WTC11 (cell line): Measurements from ENCODE around the gene ADAMTS2. TPM values are rescaled to one million over a fixed set of nuclear protein-coding genes. Genes with fewer than 3 reads are reported as not detected.

Source experiments
- ATAC-seq: fragments of 200-7000 bp; cut with Tn5 transposase; 2 replicates; pipeline ENCODE4 v1.10.0; 2021; ENCODE audit warnings: mild to moderate bottlenecking, moderate library complexity
- CTCF ChIA-PET: fragments of 300-600 bp; sonication (Branson Sonifier 250); formaldehyde crosslinking; loops from one replicate; lab custom pipeline; 2021; ENCODE audit warnings: antibody characterized with exemption; lab: Charles Lee
- POLR2A ChIA-PET: fragments of 350-600 bp; sonication (Branson Sonifier 250); formaldehyde crosslinking; loops from one replicate; lab custom pipeline; 2021; ENCODE audit warnings: antibody characterized with exemption; lab: Charles Lee
- DNase-seq: peaks from one replicate; pipeline ENCODE4 v3.0.0; 2021; ENCODE audit warnings: low spot score
- H3K27ac Mint-ChIP-seq: 2 replicates; pipeline ENCODE4 v1.8.0; 2021; ENCODE audit warnings: mixed read lengths
- H3K27me3 Mint-ChIP-seq: 2 replicates; pipeline ENCODE4 v1.8.0; 2021; ENCODE audit warnings: low read depth, mild to moderate bottlenecking, moderate library complexity, mixed read lengths
- H3K36me3 Mint-ChIP-seq: 2 replicates; pipeline ENCODE4 v1.8.0; 2021; ENCODE audit warnings: mixed read lengths
- H3K4me1 Mint-ChIP-seq: 2 replicates; pipeline ENCODE4 v1.8.0; 2022; ENCODE audit warnings: mixed read lengths
- H3K4me3 Mint-ChIP-seq: 2 replicates; pipeline ENCODE4 v1.8.0; 2021; ENCODE audit warnings: mild to moderate bottlenecking, moderate library complexity, mixed read lengths
- H3K9me3 Mint-ChIP-seq: 2 replicates; pipeline ENCODE4 v1.8.0; 2021; ENCODE audit warnings: mixed read lengths
- ATF1 ChIP-seq: sonication (generic); formaldehyde crosslinking; IDR thresholded peaks from 2 replicates; pipeline ENCODE4 v1.8.1; 2023; ENCODE audit warnings: mild to moderate bottlenecking, moderate library complexity, missing genetic modification reagents
- CBFB ChIP-seq: sonication (generic); formaldehyde crosslinking; IDR thresholded peaks from 2 replicates; pipeline ENCODE4 v1.8.1; 2022; ENCODE audit warnings: mild to moderate bottlenecking, low read depth, missing genetic modification reagents
- ETV6 ChIP-seq: sonication (generic); formaldehyde crosslinking; IDR thresholded peaks from 2 replicates; pipeline ENCODE4 v1.8.1; 2022; ENCODE audit warnings: mild to moderate bottlenecking, missing genetic modification reagents
- FOXP1 ChIP-seq: sonication (generic); formaldehyde crosslinking; IDR thresholded peaks from 2 replicates; pipeline ENCODE4 v1.8.0; 2022; ENCODE audit warnings: missing genetic modification reagents, mild to moderate bottlenecking, moderate library complexity, borderline replicate concordance
- IRF2 ChIP-seq: sonication (generic); formaldehyde crosslinking; IDR thresholded peaks from 2 replicates; pipeline ENCODE4 v1.8.0; 2022; ENCODE audit warnings: low read depth, missing genetic modification reagents, borderline replicate concordance
- JUN ChIP-seq: sonication (generic); formaldehyde crosslinking; IDR thresholded peaks from 2 replicates; pipeline ENCODE4 v1.8.0; 2023; ENCODE audit warnings: mild to moderate bottlenecking, missing genetic modification reagents
- KAT7 ChIP-seq: sonication (generic); formaldehyde crosslinking; IDR thresholded peaks from 2 replicates; pipeline ENCODE4 v1.8.1; 2023; ENCODE audit warnings: missing genetic modification reagents, mild to moderate bottlenecking, borderline replicate concordance
- NR2C2 ChIP-seq: sonication (generic); formaldehyde crosslinking; IDR thresholded peaks from 2 replicates; pipeline ENCODE4 v1.8.0; 2022; ENCODE audit warnings: mild to moderate bottlenecking, missing genetic modification reagents
- SMAD4 ChIP-seq: sonication (generic); formaldehyde crosslinking; IDR thresholded peaks from 2 replicates; pipeline ENCODE4 v1.8.0; 2022; ENCODE audit warnings: mild to moderate bottlenecking, missing genetic modification reagents
- TCF7 ChIP-seq: sonication (generic); formaldehyde crosslinking; IDR thresholded peaks from 2 replicates; pipeline ENCODE4 v1.8.0; 2022; ENCODE audit warnings: mild to moderate bottlenecking, low read depth, missing genetic modification reagents, moderate library complexity
- TEAD4 ChIP-seq: sonication (generic); formaldehyde crosslinking; IDR thresholded peaks from 2 replicates; pipeline ENCODE4 v1.8.0; 2022; ENCODE audit warnings: mild to moderate bottlenecking, missing genetic modification reagents
- TP53 ChIP-seq: sonication (generic); formaldehyde crosslinking; IDR thresholded peaks from 2 replicates; pipeline ENCODE4 v1.8.1; 2023; ENCODE audit warnings: mild to moderate bottlenecking, missing genetic modification reagents
- ZNF121 ChIP-seq: sonication (generic); formaldehyde crosslinking; IDR thresholded peaks from 2 replicates; pipeline ENCODE4 v1.8.0; 2023; ENCODE audit warnings: missing genetic modification reagents
- ZNF138 ChIP-seq: sonication (generic); formaldehyde crosslinking; conservative IDR thresholded peaks from 2 replicates; pipeline ENCODE4 v1.8.1; 2022; ENCODE audit warnings: mild to moderate bottlenecking, moderate library complexity, missing genetic modification reagents
- ZNF219 ChIP-seq: sonication (generic); formaldehyde crosslinking; IDR thresholded peaks from 2 replicates; pipeline ENCODE4 v1.8.0; 2023; ENCODE audit warnings: missing genetic modification reagents, mild to moderate bottlenecking, borderline replicate concordance
- ZNF317 ChIP-seq: sonication (generic); formaldehyde crosslinking; IDR thresholded peaks from 2 replicates; pipeline ENCODE4 v1.8.1; 2023; ENCODE audit warnings: low read depth, mild to moderate bottlenecking, moderate library complexity, missing genetic modification reagents, borderline replicate concordance
- ZNF532 ChIP-seq: fragments of 250-450 bp; sonication (Bioruptor Pico); IDR thresholded peaks from 2 replicates; pipeline ENCODE4 v1.9.0; 2021; ENCODE audit warnings: mild to moderate bottlenecking, borderline replicate concordance
- ZNF671 ChIP-seq: fragments of 250-450 bp; sonication (Bioruptor Pico); IDR thresholded peaks from 2 replicates; pipeline ENCODE4 v1.8.0; 2021; ENCODE audit warnings: mild to moderate bottlenecking
- total RNA-seq: library from RNA; stranded (reverse); gene quantifications from 3 replicates; pipeline ENCODE4 v1.2.3, GENCODE V29; 2021
- TF ChIP-seq, protein P1 (sequence below): sonication (generic); formaldehyde crosslinking; conservative IDR thresholded peaks from 2 replicates; pipeline ENCODE4 v1.8.1; 2023; ENCODE audit warnings: mild to moderate bottlenecking, low read depth, missing genetic modification reagents, moderate library complexity
- TF ChIP-seq, protein P2 (sequence below): sonication (generic); formaldehyde crosslinking; IDR thresholded peaks from 2 replicates; pipeline ENCODE4 v1.8.0; 2022; ENCODE audit warnings: mild to moderate bottlenecking, missing genetic modification reagents
- TF ChIP-seq, protein P3 (sequence below): sonication (generic); formaldehyde crosslinking; conservative IDR thresholded peaks from 2 replicates; pipeline ENCODE4 v1.8.1; 2022; ENCODE audit warnings: mild to moderate bottlenecking, missing genetic modification reagents
- TF ChIP-seq, protein P4 (sequence below): sonication (generic); formaldehyde crosslinking; IDR thresholded peaks from 2 replicates; pipeline ENCODE4 v1.8.0; 2022; ENCODE audit warnings: mild to moderate bottlenecking, missing genetic modification reagents

ADAMTS2 gene
- total RNA-seq, 1 experiment from 2014 or later, result 11.2 TPM

DNA sequence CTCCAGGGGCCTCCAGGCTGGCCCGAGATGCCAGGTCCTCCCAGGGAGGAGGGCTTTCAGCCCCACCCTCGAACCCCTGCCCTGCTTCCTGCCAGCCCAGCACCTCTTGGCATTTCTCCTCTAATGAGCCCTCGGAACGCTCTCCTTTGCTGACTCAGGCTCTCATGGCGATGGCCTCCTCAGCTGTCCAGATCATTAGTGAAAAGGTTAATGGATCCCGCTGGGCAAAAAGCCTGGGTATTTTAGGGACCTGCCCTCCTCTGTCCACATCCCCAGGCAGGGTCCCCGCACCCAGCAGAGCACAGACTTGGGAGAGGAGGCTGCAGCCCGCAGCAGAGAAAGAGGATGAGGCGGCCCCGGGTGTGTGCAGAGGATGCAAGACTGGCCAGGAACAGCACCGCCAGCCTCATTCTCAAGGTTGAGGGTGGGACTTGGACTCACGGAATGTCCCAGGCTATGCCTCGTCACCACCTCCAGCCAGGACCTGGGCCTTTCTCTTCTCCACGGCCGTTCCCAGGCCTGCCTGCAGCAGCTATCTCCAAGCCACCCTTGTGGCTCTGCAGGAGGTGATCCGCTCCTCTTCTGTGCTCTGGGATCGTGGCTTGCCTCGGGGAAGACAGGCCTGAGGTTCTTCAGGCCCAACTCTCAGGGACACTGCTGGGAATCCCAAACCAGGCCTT, 23.0 kb upstream of the ADAMTS2 start (continued):
- TF ChIP-seq, protein P1, sequence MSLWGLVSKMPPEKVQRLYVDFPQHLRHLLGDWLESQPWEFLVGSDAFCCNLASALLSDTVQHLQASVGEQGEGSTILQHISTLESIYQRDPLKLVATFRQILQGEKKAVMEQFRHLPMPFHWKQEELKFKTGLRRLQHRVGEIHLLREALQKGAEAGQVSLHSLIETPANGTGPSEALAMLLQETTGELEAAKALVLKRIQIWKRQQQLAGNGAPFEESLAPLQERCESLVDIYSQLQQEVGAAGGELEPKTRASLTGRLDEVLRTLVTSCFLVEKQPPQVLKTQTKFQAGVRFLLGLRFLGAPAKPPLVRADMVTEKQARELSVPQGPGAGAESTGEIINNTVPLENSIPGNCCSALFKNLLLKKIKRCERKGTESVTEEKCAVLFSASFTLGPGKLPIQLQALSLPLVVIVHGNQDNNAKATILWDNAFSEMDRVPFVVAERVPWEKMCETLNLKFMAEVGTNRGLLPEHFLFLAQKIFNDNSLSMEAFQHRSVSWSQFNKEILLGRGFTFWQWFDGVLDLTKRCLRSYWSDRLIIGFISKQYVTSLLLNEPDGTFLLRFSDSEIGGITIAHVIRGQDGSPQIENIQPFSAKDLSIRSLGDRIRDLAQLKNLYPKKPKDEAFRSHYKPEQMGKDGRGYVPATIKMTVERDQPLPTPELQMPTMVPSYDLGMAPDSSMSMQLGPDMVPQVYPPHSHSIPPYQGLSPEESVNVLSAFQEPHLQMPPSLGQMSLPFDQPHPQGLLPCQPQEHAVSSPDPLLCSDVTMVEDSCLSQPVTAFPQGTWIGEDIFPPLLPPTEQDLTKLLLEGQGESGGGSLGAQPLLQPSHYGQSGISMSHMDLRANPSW (CRISPR knock-in tag), result no peak
- TF ChIP-seq ZNF671, result no peak
- TF ChIP-seq, protein P2, sequence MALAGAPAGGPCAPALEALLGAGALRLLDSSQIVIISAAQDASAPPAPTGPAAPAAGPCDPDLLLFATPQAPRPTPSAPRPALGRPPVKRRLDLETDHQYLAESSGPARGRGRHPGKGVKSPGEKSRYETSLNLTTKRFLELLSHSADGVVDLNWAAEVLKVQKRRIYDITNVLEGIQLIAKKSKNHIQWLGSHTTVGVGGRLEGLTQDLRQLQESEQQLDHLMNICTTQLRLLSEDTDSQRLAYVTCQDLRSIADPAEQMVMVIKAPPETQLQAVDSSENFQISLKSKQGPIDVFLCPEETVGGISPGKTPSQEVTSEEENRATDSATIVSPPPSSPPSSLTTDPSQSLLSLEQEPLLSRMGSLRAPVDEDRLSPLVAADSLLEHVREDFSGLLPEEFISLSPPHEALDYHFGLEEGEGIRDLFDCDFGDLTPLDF (CRISPR knock-in tag), result no peak
- no peak for TF ChIP-seq ZNF121 (CRISPR knock-in tag)

- no peaks in the 10 kb centered on the region for H3K4me1 Mint-ChIP-seq
- no peaks in the 10 kb centered on the region for H3K27me3 Mint-ChIP-seq
- peaks cover 9% of the 10 kb centered on the region; the same call in 1 of the 2 replicates for H3K9me3 Mint-ChIP-seq
- ATAC-seq, result no peak
- TF ChIP-seq ZNF138 (CRISPR knock-in tag) (no peak), ATF1 (CRISPR knock-in tag) (no peak), ZNF317 (no peak), KAT7 (CRISPR knock-in tag) (no peak), SMAD4 (CRISPR knock-in tag) (no peak)
- TF ChIP-seq, protein P2 (CRISPR knock-in tag), result no peak
- TF ChIP-seq, protein P3, sequence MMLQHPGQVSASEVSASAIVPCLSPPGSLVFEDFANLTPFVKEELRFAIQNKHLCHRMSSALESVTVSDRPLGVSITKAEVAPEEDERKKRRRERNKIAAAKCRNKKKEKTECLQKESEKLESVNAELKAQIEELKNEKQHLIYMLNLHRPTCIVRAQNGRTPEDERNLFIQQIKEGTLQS (CRISPR knock-in tag), result no peak
- ChIA-PET POLR2A (no interaction called here), CTCF (no interaction called here)
- H3K36me3 Mint-ChIP-seq, result no peaks in the 10 kb centered on the region
- H3K27ac Mint-ChIP-seq, result no peak overlapping the region
- no peak for DNase-seq
- H3K4me3 Mint-ChIP-seq, result no peak overlapping the region
These were observed 22.2 kb upstream of the ADAMTS2 start for GRCh38 chr5:179367491-179367890.

GRCh38 chr5:179362355-179362754, 17.1 kb upstream of the ADAMTS2 start:
- Mint-ChIP-seq H3K27me3 (no peaks in the 10 kb centered on the region), H3K4me3 (no peak overlapping the region), H3K36me3 (no peaks in the 10 kb centered on the region), H3K9me3 (peaks cover 13% of the 10 kb centered on the region), H3K27ac (no peak overlapping the region), H3K4me1 (no peaks in the 10 kb centered on the region)
- no peak for ATAC-seq
- ChIA-PET CTCF (interaction anchor here (0.6 kb wide), 1 partner anchor 107 kb away, joined by 3 read pairs; no protein-coding TSS in a partner anchor), POLR2A (no interaction called here)
- DNase-seq, result no peak
- no peak for TF ChIP-seq JUN
- TF ChIP-seq, protein P4, sequence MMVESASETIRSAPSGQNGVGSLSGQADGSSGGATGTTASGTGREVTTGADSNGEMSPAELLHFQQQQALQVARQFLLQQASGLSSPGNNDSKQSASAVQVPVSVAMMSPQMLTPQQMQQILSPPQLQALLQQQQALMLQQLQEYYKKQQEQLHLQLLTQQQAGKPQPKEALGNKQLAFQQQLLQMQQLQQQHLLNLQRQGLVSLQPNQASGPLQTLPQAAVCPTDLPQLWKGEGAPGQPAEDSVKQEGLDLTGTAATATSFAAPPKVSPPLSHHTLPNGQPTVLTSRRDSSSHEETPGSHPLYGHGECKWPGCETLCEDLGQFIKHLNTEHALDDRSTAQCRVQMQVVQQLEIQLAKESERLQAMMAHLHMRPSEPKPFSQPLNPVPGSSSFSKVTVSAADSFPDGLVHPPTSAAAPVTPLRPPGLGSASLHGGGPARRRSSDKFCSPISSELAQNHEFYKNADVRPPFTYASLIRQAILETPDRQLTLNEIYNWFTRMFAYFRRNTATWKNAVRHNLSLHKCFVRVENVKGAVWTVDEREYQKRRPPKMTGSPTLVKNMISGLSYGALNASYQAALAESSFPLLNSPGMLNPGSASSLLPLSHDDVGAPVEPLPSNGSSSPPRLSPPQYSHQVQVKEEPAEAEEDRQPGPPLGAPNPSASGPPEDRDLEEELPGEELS, result no peak
- no peak for TF ChIP-seq TCF7 (CRISPR knock-in tag)
- no peak for TF ChIP-seq ZNF532
- TF ChIP-seq CBFB (CRISPR knock-in tag), result no peak
- TF ChIP-seq ETV6 (CRISPR knock-in tag), result no peak
- no peak for TF ChIP-seq TEAD4 (CRISPR knock-in tag)
- no peak for TF ChIP-seq IRF2 (CRISPR knock-in tag)
- TF ChIP-seq NR2C2, result no peak
- no peak for TF ChIP-seq FOXP1 (CRISPR knock-in tag)
- TF ChIP-seq ZNF219 (CRISPR knock-in tag), result no peak
- no peak for TF ChIP-seq SMAD4 (CRISPR knock-in tag)
- no peak for TF ChIP-seq TP53 (CRISPR knock-in tag)
- no peak for TF ChIP-seq ATF1 (CRISPR knock-in tag)
